22Rv1 (cell line): ENCODE measurements around the gene CCM2.

Experiments
- CTCF ChIP-seq: fragments of 450-650 bp; IDR thresholded peaks from 2 replicates; pipeline ENCODE4 v1.5.1; 2017; ENCODE audit warnings: mild to moderate bottlenecking
- ZFX ChIP-seq: fragments of 450-650 bp; IDR thresholded peaks from 2 replicates; pipeline ENCODE4 v1.6.1; 2017; ENCODE audit warnings: antibody characterized with exemption, borderline replicate concordance

- TF ChIP-seq CTCF (no peak), ZFX (no peak)
Observed at GRCh38 chr7:44989132-44989531, 10.9 kb upstream of the CCM2 start.
